Astrocyte (in vitro differentiated cells and primary cell): ENCODE results near the gene TRIM44. TPM values are rescaled to one million over a fixed set of nuclear protein-coding genes. Genes with fewer than 3 reads are reported as not detected.

Source experiments
- DNase-seq: peaks from one replicate; pipeline ENCODE4 v3.0.0-alpha.2; 2010; ENCODE audit warnings: low read depth
- FAIRE-seq: peaks from 2 replicates; lab custom pipeline; 2011; peaks lifted over from hg19 to GRCh38; lab: Jason Lieb, UNC
- H2AFZ ChIP-seq: 2 replicates; pipeline ENCODE4 v1.6.0; 2012; ENCODE audit warnings: low read depth, low read length, inconsistent platforms
- H3K27ac ChIP-seq: 2 replicates; pipeline ENCODE4 v1.5.1; 2011; ENCODE audit warnings: low read depth, low read length, inconsistent platforms
- H3K27me3 ChIP-seq: 2 replicates; pipeline ENCODE4 v1.6.0; 2011; ENCODE audit warnings: low read length, inconsistent platforms; ENCODE audit not compliant: insufficient read depth
- H3K36me3 ChIP-seq: 2 replicates; pipeline ENCODE4 v1.5.1; 2011; ENCODE audit warnings: low read length, inconsistent platforms; ENCODE audit not compliant: insufficient read depth
- H3K4me1 ChIP-seq: 2 replicates; pipeline ENCODE4 v1.5.1; 2011; ENCODE audit warnings: low read length, inconsistent platforms; ENCODE audit not compliant: insufficient read depth
- H3K4me2 ChIP-seq: 2 replicates; pipeline ENCODE4 v1.6.0; 2012; ENCODE audit warnings: low read length, inconsistent platforms
- H3K4me3 ChIP-seq: 2 replicates; pipeline ENCODE4 v1.5.1; 2011; ENCODE audit warnings: low read depth, mild to moderate bottlenecking, low read length, inconsistent platforms; ENCODE audit not compliant: insufficient read depth
- H3K79me2 ChIP-seq: 2 replicates; pipeline ENCODE4 v1.6.0; 2012; ENCODE audit warnings: mild to moderate bottlenecking, low read length, inconsistent platforms; ENCODE audit not compliant: insufficient read depth
- H3K9ac ChIP-seq: 2 replicates; pipeline ENCODE4 v1.6.0; 2012; ENCODE audit warnings: mild to moderate bottlenecking, low read length, inconsistent platforms
- H3K9me3 ChIP-seq: 2 replicates; pipeline ENCODE4 v1.5.1; 2012; ENCODE audit warnings: low read depth, mild to moderate bottlenecking, low read length, inconsistent platforms; ENCODE audit not compliant: insufficient read depth
- H4K20me1 ChIP-seq: 2 replicates; pipeline ENCODE4 v1.6.0; 2012; ENCODE audit warnings: low read length, inconsistent platforms; ENCODE audit not compliant: insufficient read depth
- H3K27ac Mint-ChIP-seq: one replicate; pipeline ENCODE4 v1.8.0; 2021; ENCODE audit warnings: mild to moderate bottlenecking, mixed read lengths; ENCODE audit not compliant: unreplicated experiment
- H3K27me3 Mint-ChIP-seq: one replicate; pipeline ENCODE4 v1.8.0; 2021; ENCODE audit warnings: low read depth, mixed read lengths; ENCODE audit not compliant: unreplicated experiment
- H3K36me3 Mint-ChIP-seq: one replicate; pipeline ENCODE4 v1.8.0; 2021; ENCODE audit warnings: low read depth, mixed read lengths; ENCODE audit not compliant: unreplicated experiment
- H3K4me1 Mint-ChIP-seq: one replicate; pipeline ENCODE4 v1.8.0; 2021; ENCODE audit warnings: low read depth, mixed read lengths; ENCODE audit not compliant: unreplicated experiment
- H3K4me3 Mint-ChIP-seq: one replicate; pipeline ENCODE4 v1.8.0; 2021; ENCODE audit warnings: mild to moderate bottlenecking, moderate library complexity, mixed read lengths; ENCODE audit not compliant: unreplicated experiment
- H3K9me3 Mint-ChIP-seq: one replicate; pipeline ENCODE4 v1.8.0; 2021; ENCODE audit warnings: mild to moderate bottlenecking, mixed read lengths; ENCODE audit not compliant: unreplicated experiment
- EZH2 ChIP-seq: IDR thresholded peaks from 2 replicates; pipeline ENCODE4 v1.6.1; 2012; ENCODE audit warnings: mild to moderate bottlenecking, low read length, inconsistent platforms; ENCODE audit not compliant: insufficient read depth
- total RNA-seq: library from RNA; stranded (reverse); gene quantifications from 2 replicates; pipeline ENCODE4 v1.2.1, GENCODE V29; 2021
- TF ChIP-seq, protein P1 (sequence below): IDR thresholded peaks from 2 replicates; pipeline ENCODE4 v1.5.1; 2011; ENCODE audit warnings: low read depth, mild to moderate bottlenecking, inconsistent platforms, low read length, moderate library complexity; ENCODE audit not compliant: insufficient read depth

The TRIM44 gene
- total RNA-seq, 1 donor from 2014 or later = 61.0 TPM

DNA sequence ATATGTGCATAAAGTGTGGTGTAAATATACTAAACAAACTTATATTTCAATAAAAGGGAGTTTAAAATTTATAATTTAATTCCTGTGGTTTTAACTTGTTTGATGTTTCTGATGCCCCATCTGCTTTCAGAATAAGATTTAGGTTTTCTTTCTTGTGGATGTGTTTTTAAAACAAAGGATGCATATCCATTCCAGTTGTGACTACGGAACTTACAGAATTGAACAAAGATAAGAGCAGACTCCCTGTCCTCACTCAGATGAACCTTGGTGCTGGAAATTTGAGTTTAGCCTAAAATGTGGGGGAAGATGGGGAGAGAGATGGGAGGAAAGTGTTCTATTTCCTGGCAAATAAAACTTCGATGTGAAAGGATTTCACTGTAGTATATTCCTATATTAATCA lies 41.8 kb upstream of the TRIM44 start:
- no peak overlapping the region for H2AFZ ChIP-seq
- H3K27ac ChIP-seq = peak overlapping the region; percentile 47
- H3K79me2 ChIP-seq = peaks cover 28% of the 10 kb centered on the region
- Mint-ChIP-seq H3K4me1 (peaks cover 44% of the 10 kb centered on the region), H3K9me3 (no peaks in the 10 kb centered on the region), H3K27ac (no peak overlapping the region), H3K27me3 (no peaks in the 10 kb centered on the region), H3K36me3 (no peaks in the 10 kb centered on the region), H3K4me3 (peak overlapping the region; percentile 93)
- peak overlapping the region; percentile 91 for H3K9ac ChIP-seq
- TF ChIP-seq, protein P1, sequence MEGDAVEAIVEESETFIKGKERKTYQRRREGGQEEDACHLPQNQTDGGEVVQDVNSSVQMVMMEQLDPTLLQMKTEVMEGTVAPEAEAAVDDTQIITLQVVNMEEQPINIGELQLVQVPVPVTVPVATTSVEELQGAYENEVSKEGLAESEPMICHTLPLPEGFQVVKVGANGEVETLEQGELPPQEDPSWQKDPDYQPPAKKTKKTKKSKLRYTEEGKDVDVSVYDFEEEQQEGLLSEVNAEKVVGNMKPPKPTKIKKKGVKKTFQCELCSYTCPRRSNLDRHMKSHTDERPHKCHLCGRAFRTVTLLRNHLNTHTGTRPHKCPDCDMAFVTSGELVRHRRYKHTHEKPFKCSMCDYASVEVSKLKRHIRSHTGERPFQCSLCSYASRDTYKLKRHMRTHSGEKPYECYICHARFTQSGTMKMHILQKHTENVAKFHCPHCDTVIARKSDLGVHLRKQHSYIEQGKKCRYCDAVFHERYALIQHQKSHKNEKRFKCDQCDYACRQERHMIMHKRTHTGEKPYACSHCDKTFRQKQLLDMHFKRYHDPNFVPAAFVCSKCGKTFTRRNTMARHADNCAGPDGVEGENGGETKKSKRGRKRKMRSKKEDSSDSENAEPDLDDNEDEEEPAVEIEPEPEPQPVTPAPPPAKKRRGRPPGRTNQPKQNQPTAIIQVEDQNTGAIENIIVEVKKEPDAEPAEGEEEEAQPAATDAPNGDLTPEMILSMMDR = no peak
- no peak for TF ChIP-seq EZH2
- no peaks in the 10 kb centered on the region for H4K20me1 ChIP-seq
- DNase-seq = no peak
- H3K4me2 ChIP-seq = peak overlapping the region; percentile 96
- no peak for FAIRE-seq
- no peaks in the 10 kb centered on the region for H3K27me3 ChIP-seq
- H3K4me1 ChIP-seq = peaks cover 46% of the 10 kb centered on the region
- peak overlapping the region; percentile 77 for H3K4me3 ChIP-seq
- no peaks in the 10 kb centered on the region for H3K36me3 ChIP-seq
- no peaks in the 10 kb centered on the region for H3K9me3 ChIP-seq

DNA sequence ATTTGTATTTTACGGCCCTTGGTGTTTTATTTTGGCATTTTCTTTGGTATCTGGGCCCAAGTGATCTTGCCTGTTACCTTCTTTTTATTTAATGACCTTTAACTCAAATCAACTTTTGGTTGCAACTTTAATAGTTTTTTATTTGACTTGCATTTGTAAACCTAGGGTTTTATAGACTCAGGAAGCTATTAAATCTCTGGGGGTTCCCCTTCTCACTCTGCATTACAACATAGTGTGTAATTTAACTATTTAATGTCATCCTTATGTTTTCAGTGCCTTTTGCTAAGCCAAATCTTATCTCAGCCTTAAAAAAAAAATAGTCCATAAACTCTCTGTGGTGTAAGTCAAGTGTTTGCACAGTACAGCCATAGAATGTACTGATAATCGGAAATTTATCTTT lies 41.0 kb upstream of the TRIM44 start:
- Histone ChIP-seq H4K20me1 (no peaks in the 10 kb centered on the region), H2AFZ (no peak overlapping the region), H3K9ac (peak overlapping the region; percentile 91), H3K27me3 (no peaks in the 10 kb centered on the region), H3K4me3 (peak overlapping the region; percentile 77), H3K9me3 (no peaks in the 10 kb centered on the region), H3K36me3 (no peaks in the 10 kb centered on the region), H3K4me2 (peak overlapping the region; percentile 96), H3K79me2 (peaks cover 28% of the 10 kb centered on the region), H3K4me1 (peaks cover 45% of the 10 kb centered on the region), H3K27ac (peak overlapping the region; percentile 68)
- Mint-ChIP-seq H3K4me3 (peak overlapping the region; percentile 93), H3K27me3 (no peaks in the 10 kb centered on the region), H3K9me3 (no peaks in the 10 kb centered on the region), H3K36me3 (no peaks in the 10 kb centered on the region), H3K27ac (peak overlapping the region; percentile 78), H3K4me1 (peaks cover 47% of the 10 kb centered on the region)
- DNase-seq (no peak), FAIRE-seq (no peak)
- no peak for TF ChIP-seq EZH2
- TF ChIP-seq, protein P1 = no peak

DNA sequence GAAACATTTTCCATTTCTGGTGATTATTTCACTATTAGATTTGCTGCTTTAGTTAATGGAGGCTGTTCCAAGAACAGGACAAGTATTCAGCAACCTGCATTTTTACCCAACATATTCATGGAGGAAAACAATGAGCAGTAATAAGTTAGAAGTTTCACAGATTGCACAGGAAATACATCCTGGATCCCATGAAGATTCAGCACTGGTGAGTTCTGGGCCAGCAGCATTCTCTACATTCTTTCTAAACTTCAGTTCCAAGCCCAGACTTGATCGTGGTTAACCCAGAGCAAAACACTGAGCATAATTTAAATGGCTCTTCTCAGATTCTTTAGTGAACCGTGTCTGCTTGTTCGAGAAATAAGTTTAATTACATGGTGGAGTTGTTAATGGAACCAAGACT lies 40.5 kb upstream of the TRIM44 start:
- peak overlapping the region; percentile 92 for H3K27ac Mint-ChIP-seq
- peak overlapping the region; percentile 96 for H3K4me2 ChIP-seq
- FAIRE-seq = peak; percentile 77
- no peak overlapping the region for H2AFZ ChIP-seq
- H3K4me3 Mint-ChIP-seq = peak overlapping the region; percentile 93
- H4K20me1 ChIP-seq = no peaks in the 10 kb centered on the region
- H3K79me2 ChIP-seq = peaks cover 28% of the 10 kb centered on the region
- peaks cover 51% of the 10 kb centered on the region for H3K4me1 Mint-ChIP-seq
- no peaks in the 10 kb centered on the region for H3K9me3 ChIP-seq
- peak overlapping the region; percentile 77 for H3K4me3 ChIP-seq
- TF ChIP-seq, protein P1 = no peak
- TF ChIP-seq EZH2 = no peak
- no peaks in the 10 kb centered on the region for H3K27me3 Mint-ChIP-seq
- no peaks in the 10 kb centered on the region for H3K27me3 ChIP-seq
- peak overlapping the region; percentile 68 for H3K27ac ChIP-seq
- H3K36me3 Mint-ChIP-seq = no peaks in the 10 kb centered on the region
- peak; percentile 89 for DNase-seq
- H3K36me3 ChIP-seq = no peaks in the 10 kb centered on the region
- H3K9ac ChIP-seq = peak overlapping the region; percentile 91
- no peaks in the 10 kb centered on the region for H3K9me3 Mint-ChIP-seq
- H3K4me1 ChIP-seq = peaks cover 44% of the 10 kb centered on the region
